HepG2 (cell line): ENCODE data around the gene MS4A7.

Experiments used
- DPF2 ChIP-seq: sonication (generic); formaldehyde crosslinking; IDR thresholded peaks from 2 replicates; pipeline ENCODE4 v1.4.0; 2020; ENCODE audit warnings: mild to moderate bottlenecking, low read depth, missing genetic modification reagents, borderline replicate concordance
- MAZ ChIP-seq, 2 experiments: sonication (generic) in 1 of 2; formaldehyde crosslinking in 1 of 2; IDR thresholded peaks; 2 replicates each; pipeline versions ENCODE4 v1.5.0 to v1.6.1; 2012 to 2020; ENCODE audit warnings: low read depth in 2 of 2, mild to moderate bottlenecking in 2 of 2, borderline replicate concordance in 1 of 2, improper control_type of control experiment in 1 of 2, low read length in 1 of 2, missing genetic modification reagents in 1 of 2, moderate library complexity in 1 of 2
- MYC ChIP-seq: sonication (generic); formaldehyde crosslinking; IDR thresholded peaks from 2 replicates; pipeline ENCODE4 v1.9.0; 2021; ENCODE audit warnings: missing genetic modification reagents, borderline replicate concordance
- TCF7 ChIP-seq: sonication (generic); IDR thresholded peaks from 2 replicates; pipeline ENCODE4 v1.6.1; 2016; ENCODE audit warnings: antibody characterized with exemption, low read depth
- ZNF431 ChIP-seq: sonication (generic); formaldehyde crosslinking; IDR thresholded peaks from 2 replicates; pipeline ENCODE4 v1.9.0; 2022; ENCODE audit warnings: missing genetic modification reagents, low read depth, mild to moderate bottlenecking, borderline replicate concordance

- no peak for TF ChIP-seq MAZ (IDR thresholded peaks at IDR 0.05; ENCODE audit: borderline replicate concordance, low read depth, low read length)
- TF ChIP-seq MAZ (CRISPR knock-in tag; IDR thresholded peaks at IDR 0.05; ENCODE audit: low read depth): no peak
- TF ChIP-seq ZNF431: no peak
- TF ChIP-seq DPF2 (CRISPR knock-in tag): no peak
- no peak for TF ChIP-seq MYC (CRISPR knock-in tag)
- no peak for TF ChIP-seq TCF7
These were observed 11.1 kb downstream of the MS4A7 start for GRCh38 chr11:60389279-60389910.
